NB4 (cell line): ENCODE results near the gene COL17A1.

ENCODE experiments used
- CTCF ChIP-seq: IDR thresholded peaks from one replicate; pipeline ENCODE4 v1.5.1; 2012; ENCODE audit warnings: low read depth, low read length
- MAX ChIP-seq: IDR thresholded peaks from 2 replicates; pipeline ENCODE4 v1.6.1; 2011; ENCODE audit warnings: low read depth, low read length
- POLR2A ChIP-seq: IDR thresholded peaks from 2 replicates; pipeline ENCODE4 v1.6.1; 2011; ENCODE audit warnings: mild to moderate bottlenecking; ENCODE audit not compliant: insufficient read length; ENCODE audit errors: extremely low read depth

GRCh38 chr10:104076743-104077160 lies 8.9 kb downstream of the COL17A1 start:
- TF ChIP-seq CTCF (no peak), MAX (no peak), POLR2A (no peak)
